Breast epithelium (tissue), 4 donors: ENCODE data around the gene KRTAP5-1. TPM values are rescaled to one million over a fixed set of nuclear protein-coding genes. Genes with fewer than 3 reads are reported as not detected.

ENCODE experiments used
- DNase-seq, 2 donors: peaks; one replicate each; pipeline ENCODE4 v3.0.0-alpha.2; 2019; ENCODE audit warnings: low spot score in 2 of 2
- H3K27ac ChIP-seq, 2 donors: fragments of 200-600 bp; sonication (generic) in 1 of 2; one replicate each; pipeline ENCODE4 v1.5.1; 2016 to 2019; ENCODE audit warnings: mild to moderate bottlenecking in 1 of 2
- H3K27me3 ChIP-seq, 2 donors: fragments of 200-600 bp; sonication (generic) in 1 of 2; one replicate each; pipeline versions ENCODE4 v1.5.1 to v1.6.0; 2017 to 2019; ENCODE audit warnings: control low read depth in 1 of 2, mild to moderate bottlenecking in 1 of 2
- H3K36me3 ChIP-seq: fragments of 200-600 bp; one replicate; pipeline ENCODE4 v1.5.1; 2019
- H3K4me1 ChIP-seq, 2 donors: fragments of 200-600 bp; sonication (generic); one replicate each; pipeline ENCODE4 v1.5.1; 2016 to 2019; ENCODE audit warnings: control low read depth in 1 of 2
- H3K4me3 ChIP-seq, 3 donors: fragments of 200-600 bp; sonication (generic); 1 replicate in 2 of 3; 2 replicates in 1 of 3; pipeline ENCODE4 v1.5.1; 2016 to 2019; ENCODE audit warnings: mild to moderate bottlenecking in 3 of 3, moderate library complexity in 2 of 3
- H3K9me3 ChIP-seq, 2 donors: fragments of 200-600 bp; sonication (generic) in 1 of 2; one replicate each; pipeline ENCODE4 v1.5.1; 2016 to 2019; ENCODE audit warnings: control low read depth in 1 of 2
- CTCF ChIP-seq, 3 donors: fragments of 450-650 bp; IDR thresholded peaks; one replicate each; pipeline ENCODE4 v1.5.1; 2016 to 2017; ENCODE audit warnings: antibody characterized with exemption in 3 of 3, mild to moderate bottlenecking in 3 of 3, moderate library complexity in 3 of 3
- POLR2A ChIP-seq: fragments of 450-650 bp; IDR thresholded peaks from one replicate; pipeline ENCODE4 v1.6.1; 2016; ENCODE audit warnings: antibody characterized with exemption, mild to moderate bottlenecking, moderate library complexity
- POLR2AphosphoS5 ChIP-seq, 3 donors: sonication (generic); formaldehyde crosslinking; IDR thresholded peaks; one replicate each; pipeline ENCODE4 v1.6.1; 2017; ENCODE audit warnings: antibody characterized with exemption in 3 of 3
- intact Hi-C: fragments of 100-400 bp; cut with DNase I; formaldehyde crosslinking; loops from one replicate; pipeline ENCODE4 v1.15.1; 2023; ENCODE audit warnings: low total_unique reads
- total RNA-seq, 3 donors: library from RNA; depleted of rRNA; stranded (reverse); fragments of >200 nt; gene quantifications; one replicate each; pipeline ENCODE4 v1.1.0, GENCODE V29; 2016

Gene KRTAP5-1
- total RNA-seq, 3 donors from 2014 or later: not detected

DNA sequence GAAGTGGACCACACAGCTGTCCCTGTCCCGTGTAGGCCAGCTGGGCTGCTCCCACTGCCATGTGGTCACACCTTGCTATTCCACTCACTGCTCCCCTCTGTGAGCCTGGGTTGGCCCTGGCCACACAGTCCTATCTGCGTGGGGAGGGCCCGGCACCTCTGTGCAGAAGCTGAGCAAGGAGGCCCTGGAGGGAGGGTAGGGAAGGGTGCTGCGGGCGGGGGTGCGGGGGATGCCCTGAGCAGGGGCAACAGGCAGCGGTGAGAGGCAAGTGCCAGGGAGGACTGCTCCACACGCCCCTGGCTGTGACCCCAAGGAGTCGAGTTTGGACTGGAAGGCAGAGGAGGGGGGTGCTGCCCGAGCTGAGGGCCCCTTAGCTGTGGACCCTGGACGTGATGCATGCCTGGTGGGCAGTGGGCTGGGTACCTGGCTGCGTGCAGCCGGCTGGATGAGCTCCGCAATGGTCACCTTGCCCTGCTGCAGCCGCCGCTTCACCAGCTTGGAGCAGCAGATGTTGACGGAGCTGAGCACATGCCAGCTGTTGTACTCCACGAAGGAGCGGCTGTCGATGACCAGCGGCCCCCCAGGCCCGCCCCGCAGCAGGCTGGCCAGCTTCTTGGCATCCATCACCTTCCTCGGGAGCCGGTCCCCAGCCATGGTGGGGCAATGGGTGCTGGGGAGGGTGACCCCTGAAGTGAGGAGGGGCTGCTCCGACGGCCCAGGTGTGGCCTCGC lies 19.7 kb downstream of the KRTAP5-1 start:
- H3K27ac ChIP-seq: no peak overlapping the region
- TF ChIP-seq POLR2A: no peak
- no peaks in the 10 kb centered on the region for H3K9me3 ChIP-seq
- no peak overlapping the region for H3K4me3 ChIP-seq
- no peaks in the 10 kb centered on the region for H3K36me3 ChIP-seq
- H3K27me3 ChIP-seq: no peaks in the 10 kb centered on the region
- intact Hi-C loops: no loop called here
- DNase-seq: no peak
- no peaks in the 10 kb centered on the region for H3K4me1 ChIP-seq

- H3K4me3 ChIP-seq: no peak overlapping the region
- no peak for DNase-seq
- intact Hi-C loops: no loop called here
Observed at GRCh38 chr11:1564535-1565172, 20.4 kb downstream of the KRTAP5-1 start.

DNA sequence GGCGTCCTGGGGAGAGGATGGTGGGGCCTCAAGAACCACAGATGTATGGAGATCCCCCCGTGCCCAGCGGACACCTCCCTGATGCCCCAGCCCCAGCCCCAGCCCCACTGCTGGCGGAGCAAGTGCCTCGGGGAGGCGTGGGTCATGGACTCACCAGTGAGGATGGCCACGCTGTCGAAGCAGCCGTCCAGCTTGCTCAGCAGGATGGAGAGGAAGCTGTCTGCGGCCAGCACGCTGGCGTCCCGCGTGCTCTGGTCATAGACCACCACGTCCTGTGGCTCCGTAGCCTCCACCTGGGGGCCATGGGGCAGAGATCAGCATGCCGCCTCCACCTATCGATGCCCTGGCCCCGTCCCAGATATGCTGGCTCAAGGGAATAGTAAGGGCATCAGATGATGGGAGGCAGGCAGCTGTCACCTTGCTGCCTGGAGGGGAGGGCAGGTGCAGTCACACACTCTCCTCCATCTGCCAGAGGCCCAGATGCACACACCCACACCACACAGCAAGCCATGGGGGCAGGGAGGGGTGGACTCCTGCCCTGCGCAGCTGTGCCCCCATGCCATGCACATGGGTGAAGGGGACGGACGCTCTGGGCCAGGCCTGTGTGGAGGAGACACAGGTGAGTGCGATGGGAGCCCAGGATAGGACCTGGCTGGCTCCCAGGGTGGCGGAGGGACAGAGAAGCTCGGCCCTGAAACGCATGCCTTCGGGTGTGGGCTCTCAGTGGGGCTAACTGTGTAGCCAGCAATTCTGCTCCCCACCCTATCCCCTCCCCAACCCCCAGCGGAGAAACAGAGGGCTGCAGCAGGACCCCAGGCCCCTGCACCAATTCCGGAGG lies 21.2 kb downstream of the KRTAP5-1 start:
- Histone ChIP-seq H3K36me3 (no peaks in the 10 kb centered on the region), H3K27me3 (no peaks in the 10 kb centered on the region), H3K9me3 (no peaks in the 10 kb centered on the region), H3K27ac (no peak overlapping the region), H3K4me1 (peaks cover under 1 to 6% of the 10 kb centered on the region in 2 donors), H3K4me3 (no peak overlapping the region)
- no peak for TF ChIP-seq CTCF (IDR thresholded peaks at IDR 0.05)
- no peak for TF ChIP-seq POLR2AphosphoS5 (IDR thresholded peaks at IDR 0.05)
- no peak for TF ChIP-seq POLR2A
- DNase-seq: no peak
- intact Hi-C loops: no loop called here

More at GRCh38 chr11:1564535-1565172, 20.4 kb downstream of the KRTAP5-1 start:
- Histone ChIP-seq H3K36me3 (no peaks in the 10 kb centered on the region), H3K4me1 (no peaks in the 10 kb centered on the region), H3K27me3 (no peaks in the 10 kb centered on the region), H3K9me3 (no peaks in the 10 kb centered on the region), H3K27ac (no peak overlapping the region)
- TF ChIP-seq CTCF (IDR thresholded peaks at IDR 0.05) (no peak), POLR2AphosphoS5 (IDR thresholded peaks at IDR 0.05) (peak in 1 of 3 donors; percentile 11)

- Histone ChIP-seq H3K27me3 (no peaks in the 10 kb centered on the region), H3K27ac (no peak overlapping the region), H3K4me3 (no peak overlapping the region), H3K4me1 (peaks cover 8 to 13% of the 10 kb centered on the region in 2 donors), H3K36me3 (no peaks in the 10 kb centered on the region), H3K9me3 (no peaks in the 10 kb centered on the region)
- TF ChIP-seq CTCF (IDR thresholded peaks at IDR 0.05): no peak
- TF ChIP-seq POLR2A: no peak
- no peak for TF ChIP-seq POLR2AphosphoS5 (IDR thresholded peaks at IDR 0.05)
- no peak for DNase-seq
- intact Hi-C loops: no loop called here
Observed at GRCh38 chr11:1563149-1563638, 21.9 kb downstream of the KRTAP5-1 start.

DNA sequence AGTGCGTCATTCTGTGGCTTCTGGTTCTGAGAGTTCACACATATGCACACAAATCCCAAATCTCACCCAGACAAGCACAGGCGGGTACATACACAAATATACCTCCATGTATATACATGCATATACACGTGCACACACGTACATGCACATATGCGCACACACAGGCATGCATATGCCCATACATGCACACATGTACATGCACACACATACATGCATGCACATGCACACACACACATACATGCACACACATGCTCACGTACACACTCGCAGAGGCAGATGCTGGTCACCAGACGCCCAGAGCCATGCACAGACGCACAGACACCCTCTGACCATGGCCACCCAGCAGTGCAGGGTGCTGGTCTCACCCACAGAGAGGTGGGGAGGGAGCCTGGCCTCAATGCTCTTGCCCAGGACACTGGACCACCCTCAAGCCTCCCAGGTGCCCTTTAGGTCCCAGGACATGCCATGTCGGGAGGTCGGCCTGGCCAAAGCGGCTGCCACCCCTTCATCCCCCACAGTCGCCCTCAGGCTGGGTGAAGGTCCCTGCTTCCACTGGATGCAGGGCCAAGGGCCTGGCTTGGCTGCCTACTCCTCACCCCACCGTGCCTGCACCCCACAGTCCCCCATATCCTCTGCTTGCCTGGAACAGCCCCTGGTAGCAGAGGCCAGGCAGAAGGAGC lies 22.5 kb downstream of the KRTAP5-1 start:
- no peak overlapping the region for H3K27ac ChIP-seq
- peaks cover 9 to 14% of the 10 kb centered on the region in 2 donors for H3K4me1 ChIP-seq
- H3K4me3 ChIP-seq: no peak overlapping the region
- DNase-seq: no peak
- no peaks in the 10 kb centered on the region for H3K27me3 ChIP-seq
- intact Hi-C loops: no loop called here
- TF ChIP-seq POLR2AphosphoS5 (IDR thresholded peaks at IDR 0.05) (no peak), POLR2A (no peak), CTCF (IDR thresholded peaks at IDR 0.05) (no peak)
- no peaks in the 10 kb centered on the region for H3K36me3 ChIP-seq
- no peaks in the 10 kb centered on the region for H3K9me3 ChIP-seq
